Activated CD4-positive, alpha-beta T cell treated with anti-CD3 and anti-CD28 coated beads for 48 hours (primary cell): ENCODE data around the gene ANKRD2.
"Not testable (repeated sequence)": the region's sequence is repeated elsewhere in the genome, so short reads cannot be mapped to it uniquely, and the experiment has no call there.

ENCODE experiments used
- DNase-seq: peaks from one replicate; pipeline ENCODE4 v3.0.0-alpha.2; 2020

Gene ANKRD2

DNA sequence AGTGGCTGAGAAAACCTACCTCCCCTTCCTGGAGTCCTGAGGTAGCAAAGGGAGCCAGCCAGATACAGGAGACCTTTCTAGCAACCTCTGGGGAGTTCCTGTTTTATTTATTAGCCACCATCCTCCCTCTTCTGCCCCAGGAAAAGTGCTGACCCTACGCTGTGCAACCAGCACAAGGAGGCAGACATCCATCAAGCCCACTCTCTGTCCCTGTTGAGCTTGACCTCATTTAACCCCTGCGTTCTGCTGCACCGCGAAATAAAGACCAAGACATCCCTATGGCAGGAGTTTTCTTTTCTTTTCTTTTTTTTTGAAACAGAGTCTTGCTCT, 25.3 kb upstream of the ANKRD2 start:
- no peak for DNase-seq

DNA sequence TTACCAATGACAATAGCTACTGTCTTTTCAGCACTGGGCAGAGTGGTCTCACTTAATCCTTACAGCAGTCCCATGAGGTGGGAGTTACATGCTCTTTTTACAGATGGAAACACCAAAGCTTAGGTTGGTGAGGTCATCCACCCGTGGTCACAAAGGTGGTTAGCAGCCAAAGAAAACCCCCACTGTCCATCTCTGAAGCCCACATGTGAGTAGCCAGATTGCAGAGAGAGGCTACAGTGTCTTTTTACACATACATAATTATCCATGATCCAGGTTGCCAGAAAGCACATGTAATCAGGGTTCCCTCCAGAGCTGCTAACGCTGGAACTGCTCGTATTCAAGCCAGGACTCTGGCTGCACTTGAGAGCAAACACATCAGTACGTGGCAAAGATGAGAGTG, 24.6 kb upstream of the ANKRD2 start:
- no peak for DNase-seq

DNA sequence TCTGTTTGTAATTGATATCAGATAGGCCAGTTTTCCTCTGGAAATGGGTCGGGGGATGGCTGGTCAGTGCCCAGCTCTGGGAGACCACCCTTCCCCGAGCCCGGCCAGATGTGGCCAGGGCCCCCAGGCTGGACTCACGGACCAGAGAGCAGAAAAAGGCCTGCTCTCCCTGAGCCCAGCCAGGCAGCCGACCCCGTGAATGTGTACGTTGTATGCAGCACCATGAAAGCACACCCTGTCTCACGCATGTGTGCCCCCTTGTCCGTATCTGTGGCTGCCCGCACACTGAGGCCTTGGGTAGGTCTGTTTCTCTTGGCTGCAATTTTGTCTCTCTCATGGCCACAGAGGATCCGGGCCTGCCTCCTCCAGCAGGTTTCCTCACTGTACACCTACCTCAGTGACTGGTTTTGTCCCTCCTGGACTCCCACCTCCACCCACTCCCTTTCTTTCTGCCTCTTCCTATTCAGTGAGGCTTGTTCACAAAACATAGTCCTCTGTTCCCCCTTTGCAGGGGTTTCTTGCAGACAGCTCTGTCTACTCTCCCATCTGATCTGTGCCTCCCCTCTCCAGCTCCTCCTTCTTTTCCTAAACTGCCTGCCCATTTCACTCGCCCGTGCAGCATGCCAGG, 23.6 kb upstream of the ANKRD2 start:
- no peak for DNase-seq

DNA sequence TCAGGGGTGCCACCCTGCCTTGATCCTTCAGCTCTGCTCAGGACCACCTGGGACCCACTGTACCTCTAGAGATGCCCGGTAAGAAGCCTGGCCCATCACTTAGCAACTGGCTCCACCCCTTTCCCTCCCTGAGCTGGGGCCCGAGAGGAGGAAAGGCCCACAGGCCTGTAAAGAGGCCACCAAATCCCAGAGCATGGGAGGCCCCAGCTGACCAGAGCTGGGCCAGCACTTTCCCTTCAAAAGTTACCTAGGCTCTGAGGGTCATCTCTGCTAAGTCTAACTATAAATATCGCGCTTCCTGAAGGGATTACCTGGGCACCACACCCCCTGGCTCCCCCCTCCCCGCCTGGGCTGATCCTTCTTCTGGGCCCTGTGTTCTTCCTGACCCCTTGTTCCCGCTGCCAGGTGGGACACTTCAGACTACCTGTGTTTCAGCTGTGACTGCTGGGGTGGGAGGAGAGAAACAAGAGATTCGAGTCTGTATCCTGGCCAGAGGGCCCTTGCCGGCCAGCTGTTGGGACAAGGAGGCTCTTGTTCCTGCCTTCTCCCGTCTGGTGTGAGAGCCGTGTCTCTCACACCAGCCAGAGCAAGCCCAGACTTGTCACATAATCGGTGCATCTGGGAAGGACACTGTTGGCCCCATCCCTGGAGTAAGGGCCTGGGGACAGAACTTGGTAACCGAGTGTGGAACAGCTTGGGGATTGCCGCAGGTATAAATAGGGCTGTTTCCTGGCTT, 22.8 kb upstream of the ANKRD2 start:
- no peak for DNase-seq

DNA sequence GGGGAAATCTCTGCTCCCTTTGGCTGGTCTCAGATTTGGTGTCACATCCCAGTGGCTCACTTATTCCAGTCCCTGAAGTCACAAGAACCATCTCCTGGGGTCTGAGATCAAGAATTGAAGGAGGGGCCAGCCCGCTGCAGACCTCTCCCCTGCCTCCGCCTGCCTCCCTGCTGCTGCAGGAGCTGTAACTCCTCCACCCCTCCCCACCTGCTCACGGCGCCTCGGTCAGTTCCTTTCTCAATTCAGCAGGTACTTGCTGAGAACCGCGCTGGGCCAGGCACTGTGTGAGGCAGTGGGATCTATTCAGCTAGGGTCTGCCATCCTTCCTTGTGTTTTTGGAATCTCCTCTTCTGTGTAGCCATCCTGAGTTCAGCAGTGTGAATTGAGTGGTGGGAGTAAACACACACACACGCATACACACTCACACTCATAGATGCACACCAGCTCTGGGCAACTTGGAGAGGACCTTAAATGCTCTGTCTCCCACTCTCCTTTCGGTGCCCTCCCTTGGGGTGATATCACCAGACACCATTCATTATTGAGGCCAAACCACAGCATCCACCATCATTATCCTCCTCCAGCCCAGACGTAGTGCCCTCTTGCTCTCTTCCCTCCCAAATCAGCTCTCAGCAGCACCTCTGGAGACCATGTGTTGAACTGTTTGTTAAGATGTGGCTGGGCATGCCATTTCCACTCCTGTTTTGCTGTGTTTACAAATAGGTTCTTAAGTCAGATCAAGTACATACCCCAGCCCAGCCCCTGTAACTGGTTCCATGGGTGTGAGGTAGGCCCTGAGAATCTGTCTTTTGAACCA, 22.0 kb upstream of the ANKRD2 start:
- DNase-seq: no peak

DNA sequence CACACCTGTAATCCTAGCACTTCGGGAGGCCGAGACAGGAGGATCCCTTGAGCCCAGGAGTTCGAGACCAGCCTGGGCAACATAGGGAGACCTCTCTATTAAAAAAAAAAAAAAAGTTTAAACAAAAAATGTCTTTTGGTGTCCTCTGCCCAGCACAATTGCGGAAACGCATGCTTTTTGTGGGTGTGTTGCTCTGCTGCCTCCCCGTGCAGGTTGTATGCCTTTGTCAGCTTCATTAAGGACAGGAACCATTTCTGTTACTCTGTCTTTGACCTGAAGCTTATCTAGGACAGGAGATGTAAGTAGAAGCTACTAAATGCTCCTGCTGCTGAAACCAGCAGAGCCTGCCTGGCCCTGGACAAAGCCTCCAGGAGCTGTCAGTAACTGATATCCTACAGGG, 21.3 kb upstream of the ANKRD2 start:
- DNase-seq: no peak

DNA sequence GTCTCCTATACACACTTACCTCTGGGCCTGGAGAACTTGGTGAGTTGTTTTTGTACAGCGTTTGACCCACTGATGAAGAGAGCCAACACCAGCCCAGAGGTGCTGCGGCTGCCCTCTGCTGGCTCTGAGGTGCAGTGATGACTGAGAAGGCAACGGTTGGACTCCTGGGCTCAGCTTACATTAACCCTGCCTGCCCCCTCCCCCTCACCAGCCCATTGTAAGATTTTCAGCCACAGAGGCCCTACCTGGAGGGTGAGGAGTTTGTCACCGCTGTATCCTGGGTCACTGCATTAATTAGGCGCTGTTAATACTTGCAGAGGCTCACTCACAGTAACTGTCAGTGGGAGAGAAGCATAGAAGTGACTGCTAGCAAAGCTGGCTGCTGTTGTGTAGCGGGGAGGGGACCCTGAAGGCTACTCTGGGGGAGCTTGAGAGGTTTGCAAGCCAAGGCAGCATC, 19.0 kb upstream of the ANKRD2 start:
- peak; percentile 73 for DNase-seq

DNA sequence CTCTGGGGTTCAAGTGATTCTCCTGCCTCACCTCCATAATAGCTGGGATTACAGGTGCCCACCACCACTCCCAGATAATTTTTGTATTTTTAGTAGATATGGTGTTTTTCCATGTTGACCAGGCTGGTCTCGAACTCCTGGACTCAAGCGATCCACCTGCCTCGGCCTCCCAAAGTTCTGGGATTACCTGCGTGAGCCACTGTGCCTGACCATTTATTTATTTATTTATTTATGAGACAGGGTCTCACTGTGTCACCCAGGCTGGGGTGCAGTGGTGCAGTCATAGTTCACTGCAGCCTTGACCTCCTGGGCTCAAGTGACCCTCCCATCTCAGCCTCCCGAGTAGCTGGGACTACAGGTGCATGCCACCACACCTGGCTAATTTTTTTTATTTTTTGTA, 18.2 kb upstream of the ANKRD2 start:
- not testable (repeated sequence) for DNase-seq

DNA sequence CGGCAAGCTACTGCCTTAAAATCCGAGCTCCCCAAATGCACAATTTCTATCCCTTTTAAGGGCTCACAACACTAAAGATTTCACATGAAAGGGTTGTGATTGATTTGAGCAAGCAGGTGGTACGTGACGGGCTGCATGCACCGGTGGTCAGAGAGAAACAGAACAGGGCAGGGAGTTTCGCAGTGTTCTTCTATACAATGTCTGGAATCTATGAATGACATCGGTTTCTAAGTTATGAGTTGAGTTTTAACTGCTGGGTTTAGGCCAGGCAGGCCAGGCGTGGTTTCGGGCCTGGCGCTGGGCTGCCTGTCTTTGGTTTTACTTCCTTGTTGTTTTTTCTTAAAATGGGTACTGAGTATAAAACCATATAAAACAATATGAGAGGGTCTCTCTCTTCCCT, 17.0 kb upstream of the ANKRD2 start:
- not testable (repeated sequence) for DNase-seq

DNA sequence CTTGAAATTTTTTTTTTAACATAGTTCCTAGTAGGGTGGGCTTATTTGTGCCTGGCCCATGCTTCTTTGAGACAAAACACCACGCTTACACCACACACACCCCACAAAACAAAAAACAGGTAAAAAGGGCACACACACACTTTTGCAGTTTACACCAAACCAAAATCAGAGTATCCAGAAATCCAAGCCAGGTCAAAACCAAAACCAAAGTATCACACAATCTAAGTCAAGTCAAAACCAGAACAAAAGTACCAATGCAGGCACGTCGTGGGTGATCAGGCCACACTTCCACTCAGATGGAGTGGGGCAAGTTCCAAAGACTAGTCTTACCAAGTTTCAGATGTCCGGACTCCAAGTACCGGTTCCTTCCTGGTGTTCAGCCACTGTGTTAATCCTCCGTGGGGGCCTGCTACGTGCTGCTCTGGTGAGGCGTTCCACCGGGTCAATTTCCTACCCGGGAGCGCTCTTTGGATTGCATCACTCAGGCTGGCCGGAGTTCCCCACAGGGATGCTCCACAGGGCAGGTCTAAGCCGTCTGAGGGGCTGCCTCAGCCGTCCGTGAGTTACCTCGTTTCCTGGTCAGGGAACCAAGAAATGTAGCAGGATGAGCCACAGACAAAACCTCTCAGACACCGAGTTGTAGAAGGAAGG, 11.7 kb upstream of the ANKRD2 start:
- not testable (repeated sequence) for DNase-seq

DNA sequence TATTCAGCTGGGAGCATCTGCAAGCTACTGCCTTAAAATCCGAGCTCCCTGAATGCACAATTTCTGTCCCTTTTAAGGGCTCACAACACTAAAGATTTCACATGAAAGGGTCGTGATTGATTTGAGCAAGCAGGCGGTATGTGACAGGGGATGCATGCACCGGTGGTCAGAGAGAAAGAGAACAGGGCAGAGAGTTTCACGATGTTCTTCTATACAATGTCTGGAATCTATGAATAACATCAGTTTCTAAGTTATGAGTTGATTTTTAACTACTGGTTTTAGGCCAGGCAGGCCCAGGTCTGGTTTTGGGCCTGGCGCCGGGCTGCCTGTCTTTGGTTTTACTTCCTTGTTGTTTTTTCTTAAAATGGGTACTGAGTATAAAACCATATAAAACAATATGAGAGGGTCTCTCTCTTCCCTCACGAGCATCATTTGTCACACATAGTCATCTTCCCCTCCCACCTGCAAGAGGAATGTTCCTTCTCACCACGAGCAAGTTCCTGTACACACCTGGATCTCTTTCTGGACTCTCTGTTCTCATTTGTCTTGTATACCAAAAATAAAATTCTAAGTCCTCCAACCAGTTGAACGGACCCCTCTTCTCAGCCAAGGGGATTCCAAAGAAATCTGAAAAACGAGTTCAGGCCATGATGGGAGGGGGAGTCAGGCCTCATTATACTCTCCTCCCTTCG, 11.0 kb upstream of the ANKRD2 start:
- not testable (repeated sequence) for DNase-seq

DNA sequence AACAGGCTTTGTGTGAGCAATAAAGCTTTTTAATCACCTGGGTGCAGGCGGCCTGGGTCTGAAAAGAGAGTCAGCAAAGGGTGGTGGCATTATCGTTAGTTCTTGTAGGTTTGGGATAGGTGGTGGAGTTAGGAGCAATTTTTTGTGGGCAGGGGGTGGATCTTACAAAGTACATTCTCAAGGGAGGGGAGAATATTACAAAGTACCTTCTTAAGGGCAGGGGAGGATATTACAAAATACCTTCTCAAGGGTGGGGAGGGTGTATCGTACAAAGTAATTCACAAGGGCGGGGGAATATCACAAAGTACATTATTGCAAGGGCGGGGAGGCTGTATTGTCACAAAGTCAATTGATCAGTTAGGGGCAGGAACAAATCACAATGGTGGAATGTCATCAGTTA, 10.2 kb upstream of the ANKRD2 start:
- not testable (repeated sequence) for DNase-seq

DNA sequence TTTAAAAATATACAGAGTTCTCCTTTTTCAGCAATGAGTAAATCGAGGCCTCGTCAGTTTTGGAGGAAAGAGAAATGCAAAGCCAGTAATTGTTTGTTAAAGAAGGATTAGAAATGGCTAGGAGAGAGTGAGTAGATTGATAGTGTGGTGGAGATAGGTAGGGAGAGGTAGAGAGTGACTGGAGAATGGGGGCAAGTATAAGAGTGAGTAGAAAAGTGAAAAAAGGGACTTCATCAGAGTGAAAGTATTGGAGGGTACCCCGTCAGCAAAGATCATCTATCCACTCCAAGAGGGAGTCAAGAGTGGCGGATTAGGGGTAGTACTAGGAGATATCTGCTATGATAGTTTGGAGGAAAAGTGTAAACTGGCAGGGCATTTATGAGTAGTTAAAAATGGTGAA, 9.2 kb upstream of the ANKRD2 start:
- DNase-seq: no peak

DNA sequence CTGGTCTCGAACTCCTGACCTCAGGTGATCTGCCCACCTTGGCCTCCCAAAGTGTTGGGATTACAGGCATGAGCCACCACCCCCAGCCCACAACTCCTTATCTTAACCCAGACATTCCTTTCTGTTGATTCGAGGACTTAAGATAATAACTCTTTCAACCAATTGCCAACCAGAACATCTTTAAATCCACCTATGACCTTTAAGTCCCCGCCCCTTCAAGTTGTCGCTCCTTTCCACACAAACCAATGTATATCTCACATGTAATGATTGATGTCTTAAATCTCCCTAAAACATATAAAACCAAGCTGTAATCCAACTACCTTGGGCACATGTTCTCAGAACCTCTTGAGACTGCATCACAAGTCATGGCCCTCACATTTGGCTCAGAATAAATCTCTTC, 7.8 kb upstream of the ANKRD2 start:
- no peak for DNase-seq

DNA sequence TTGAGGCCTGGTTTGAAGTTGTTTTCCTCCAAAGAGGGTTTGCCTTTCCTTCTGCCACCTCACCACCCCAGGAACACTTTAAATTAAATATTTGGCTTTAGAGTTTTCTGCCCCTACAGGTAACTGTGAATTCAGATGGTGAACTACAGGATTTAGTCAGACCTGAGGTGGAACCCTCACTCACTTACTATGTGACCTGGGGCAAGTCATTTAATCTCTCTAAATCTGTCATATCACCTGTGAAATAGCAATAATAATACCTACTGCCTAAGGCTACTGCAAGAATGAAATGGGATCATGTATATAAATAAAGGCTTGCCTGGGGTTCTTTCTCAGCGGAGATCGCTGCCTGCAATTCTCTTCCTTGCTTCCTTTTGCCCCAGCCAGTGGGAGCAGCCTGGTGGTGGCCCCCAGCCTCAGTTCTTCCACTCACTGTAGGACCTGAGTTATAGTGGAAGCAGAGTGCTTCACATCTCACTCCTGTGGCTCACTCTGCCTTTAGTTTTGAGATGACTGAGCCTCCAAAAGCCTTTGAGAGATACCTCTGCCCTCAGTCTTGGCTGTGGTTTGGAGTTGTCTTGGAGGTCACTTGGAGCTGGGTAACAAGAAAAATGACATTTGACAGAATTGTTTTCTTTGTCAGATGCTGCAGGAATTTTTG, 6.1 kb upstream of the ANKRD2 start:
- DNase-seq: no peak

DNA sequence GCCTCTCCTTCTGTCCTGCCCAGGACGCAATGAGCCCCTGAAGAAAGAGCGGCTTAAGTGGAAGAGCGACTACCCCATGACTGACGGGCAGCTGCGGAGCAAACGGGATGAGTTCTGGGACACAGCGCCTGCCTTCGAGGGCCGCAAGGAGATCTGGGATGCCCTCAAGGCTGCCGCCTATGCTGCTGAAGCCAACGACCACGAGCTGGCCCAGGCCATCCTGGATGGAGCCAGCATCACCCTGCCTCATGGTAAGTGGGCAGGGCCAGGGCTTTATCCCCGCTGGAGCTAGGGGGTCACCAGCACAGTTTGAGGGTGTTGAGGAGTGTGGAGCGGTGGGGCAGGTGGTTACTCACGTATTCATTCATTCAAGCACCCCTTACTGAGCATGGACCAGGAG, 4.7 kb upstream of the ANKRD2 start:
- no peak for DNase-seq

DNA sequence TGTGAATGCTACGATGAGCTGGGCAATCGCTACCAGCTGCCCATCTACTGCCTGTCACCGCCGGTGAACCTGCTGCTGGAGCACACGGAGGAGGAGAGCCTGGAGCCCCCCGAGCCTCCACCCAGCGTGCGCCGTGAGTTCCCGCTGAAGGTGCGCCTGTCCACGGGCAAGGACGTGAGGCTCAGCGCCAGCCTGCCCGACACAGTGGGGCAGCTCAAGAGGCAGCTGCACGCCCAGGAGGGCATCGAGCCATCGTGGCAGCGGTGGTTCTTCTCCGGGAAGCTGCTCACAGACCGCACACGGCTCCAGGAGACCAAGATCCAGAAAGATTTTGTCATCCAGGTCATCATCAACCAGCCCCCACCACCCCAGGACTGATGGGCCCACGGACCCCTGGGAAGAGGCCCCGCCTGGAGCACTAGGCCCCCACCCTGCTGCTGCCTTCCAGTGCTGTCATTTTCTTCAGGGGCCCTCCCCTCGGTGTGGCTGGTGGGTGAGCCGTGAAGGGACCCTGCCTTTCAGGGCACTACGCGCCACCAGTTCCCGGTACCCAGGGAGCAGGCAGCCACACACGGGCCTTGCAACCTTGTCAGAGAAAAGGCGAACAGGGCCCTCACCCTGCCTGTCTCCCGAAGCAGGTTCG, 2.3 kb upstream of the ANKRD2 start:
- DNase-seq: no peak

DNA sequence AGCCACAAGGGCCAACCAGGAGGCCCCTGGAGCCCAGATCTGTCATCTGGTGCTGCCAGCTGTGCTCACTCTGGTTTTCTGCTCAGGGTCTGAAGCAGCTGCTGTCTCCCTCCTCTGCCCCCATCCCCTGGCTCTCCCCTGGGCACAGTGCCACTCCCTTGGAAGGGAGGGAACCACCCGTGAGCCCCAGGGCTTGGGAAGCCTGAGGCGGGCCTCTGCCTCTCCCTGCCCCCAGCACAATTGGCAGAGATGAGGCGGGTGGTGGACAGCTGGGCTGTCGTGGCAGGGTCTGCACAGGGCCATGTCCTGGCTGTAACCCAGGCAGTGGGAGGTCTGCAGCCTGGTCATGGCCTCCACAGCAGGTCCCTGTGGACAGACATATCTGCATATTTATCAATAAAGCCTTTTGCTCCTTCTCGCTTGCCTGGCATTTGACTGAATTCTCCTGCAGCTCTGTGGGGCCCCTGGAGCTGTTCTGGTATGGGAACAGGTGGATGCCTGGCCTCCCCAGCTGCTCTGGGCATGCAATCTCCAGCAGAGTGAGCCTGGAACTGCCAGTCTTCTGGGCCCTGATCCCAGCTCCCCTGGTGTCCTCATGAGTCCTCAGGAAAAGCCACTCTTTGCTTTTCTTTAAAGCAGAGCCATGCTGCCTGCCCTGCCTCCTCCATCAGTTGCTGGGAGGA, 1.6 kb upstream of the ANKRD2 start:
- DNase-seq: no peak

DNA sequence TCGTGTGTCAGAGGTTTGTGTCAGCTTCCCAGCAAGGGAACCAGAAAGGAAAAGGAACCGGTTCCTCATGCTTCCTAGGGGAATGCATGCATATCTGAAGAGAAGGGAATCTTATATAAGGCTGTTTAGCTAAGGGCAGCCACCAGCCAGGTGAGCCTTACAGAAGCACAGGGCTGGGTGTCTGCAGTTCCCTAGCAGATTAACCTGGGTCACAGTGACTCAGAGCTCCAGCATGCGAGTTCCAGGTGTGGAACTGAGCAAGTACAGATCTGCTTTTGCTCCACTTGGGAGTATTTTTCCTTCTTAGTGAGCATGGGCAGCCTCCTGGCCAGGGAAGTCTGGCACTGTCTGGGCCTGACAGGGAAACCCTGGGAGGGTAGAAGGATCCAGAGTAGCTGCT, 957 bp upstream of the ANKRD2 start:
- DNase-seq: no peak

DNA sequence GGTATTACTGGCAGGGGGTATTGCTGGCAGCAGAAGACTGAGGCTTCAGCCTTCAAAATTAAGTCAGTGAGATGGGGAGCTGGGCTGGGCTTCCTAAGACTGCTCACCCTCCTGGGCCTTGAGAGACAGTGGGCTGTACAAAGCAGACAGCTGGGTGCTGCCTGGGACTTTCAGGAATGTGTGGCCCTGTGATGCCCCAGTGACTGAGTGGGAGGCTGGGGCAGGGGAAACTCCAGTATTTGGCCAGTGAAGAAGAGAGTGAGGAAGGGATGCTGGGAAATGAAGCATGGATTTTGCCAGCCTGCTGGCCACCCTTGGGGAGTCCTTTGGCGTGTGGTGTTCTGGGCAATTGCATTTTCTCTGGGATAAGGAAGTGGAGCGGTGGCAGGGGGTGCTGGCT, 442 bp downstream of the ANKRD2 start:
- DNase-seq: no peak

DNA sequence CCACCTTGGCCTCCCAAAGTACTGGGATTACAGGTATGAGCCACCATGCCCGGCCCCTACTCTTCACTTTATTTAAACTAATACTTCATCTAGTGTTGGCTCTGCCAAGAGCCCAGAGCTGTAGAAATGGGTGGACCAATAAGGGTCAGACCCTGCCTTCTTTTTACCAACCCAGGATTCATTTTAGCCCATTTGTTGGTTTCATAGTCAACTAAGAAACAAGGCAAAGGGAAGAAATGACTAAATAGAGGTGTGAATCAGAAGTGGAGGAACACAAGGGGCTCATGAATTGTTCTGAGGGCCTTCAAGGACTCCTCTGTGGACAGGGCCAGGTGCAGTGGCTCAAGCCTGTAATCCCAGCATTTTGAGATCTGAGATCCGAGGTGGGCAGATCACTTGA, 1.1 kb downstream of the ANKRD2 start:
- DNase-seq: no peak
